GM19468 (cell line): ENCODE data around the gene CTIF.

ENCODE experiments used
- ATAC-seq: cut with Tn5 transposase; IDR thresholded peaks from one replicate; pipeline ENCODE4 v1.9.1; 2021; ENCODE audit warnings: mild to moderate bottlenecking, moderate library complexity, moderate number of reproducible peaks; ENCODE audit not compliant: unreplicated experiment; ENCODE audit errors: extremely low read depth

The CTIF gene

DNA sequence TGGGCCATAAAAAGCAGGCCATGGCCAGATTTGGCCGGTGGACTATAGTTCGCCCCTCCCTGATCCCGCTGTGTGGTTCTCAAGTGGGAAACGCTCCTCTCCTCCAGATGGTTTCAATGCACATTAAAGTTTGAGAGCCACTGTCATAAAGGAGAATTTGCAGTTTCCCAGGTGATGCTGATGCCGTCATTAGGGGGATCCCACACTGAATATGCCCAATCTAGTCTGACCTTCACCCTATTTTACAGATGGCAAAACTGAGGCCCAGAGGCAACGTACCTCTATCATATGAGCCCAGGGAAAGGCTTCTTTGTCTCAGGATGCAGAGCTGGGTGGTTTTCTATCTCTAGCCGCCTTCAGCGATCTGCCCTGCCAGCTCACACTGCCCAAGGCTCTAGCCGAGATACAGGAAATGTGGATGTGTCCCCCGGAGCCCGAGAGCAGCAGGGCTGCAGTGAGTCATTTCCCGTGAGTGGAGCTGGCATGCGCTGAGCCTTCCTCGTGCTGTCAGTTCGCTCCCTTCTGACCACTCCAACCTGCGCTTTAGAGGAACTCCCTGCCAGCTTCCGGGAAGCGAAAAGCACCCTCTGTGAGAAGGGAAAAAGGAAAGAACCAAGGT lies 295.7 kb downstream of the CTIF start:
- no peak for ATAC-seq

DNA sequence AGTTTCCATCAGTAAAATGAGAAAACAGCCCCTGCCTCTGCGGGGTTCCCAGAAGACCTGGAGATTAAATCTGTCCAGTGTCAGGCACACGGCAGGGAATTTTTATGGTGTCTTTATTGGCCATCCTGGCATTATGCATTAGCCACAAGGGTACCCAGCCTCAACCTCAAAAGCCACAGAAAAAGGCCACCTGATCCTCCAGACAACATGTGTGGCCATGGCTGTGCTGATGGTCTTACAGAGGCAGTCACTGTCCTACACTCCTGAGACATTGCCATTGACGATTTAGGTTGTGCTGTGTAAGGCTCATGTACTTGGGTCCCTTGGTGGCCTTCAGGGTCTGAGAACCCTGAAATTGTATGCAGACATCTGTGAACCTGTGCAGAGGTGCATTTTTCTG lies 296.3 kb downstream of the CTIF start:
- no peak for ATAC-seq

DNA sequence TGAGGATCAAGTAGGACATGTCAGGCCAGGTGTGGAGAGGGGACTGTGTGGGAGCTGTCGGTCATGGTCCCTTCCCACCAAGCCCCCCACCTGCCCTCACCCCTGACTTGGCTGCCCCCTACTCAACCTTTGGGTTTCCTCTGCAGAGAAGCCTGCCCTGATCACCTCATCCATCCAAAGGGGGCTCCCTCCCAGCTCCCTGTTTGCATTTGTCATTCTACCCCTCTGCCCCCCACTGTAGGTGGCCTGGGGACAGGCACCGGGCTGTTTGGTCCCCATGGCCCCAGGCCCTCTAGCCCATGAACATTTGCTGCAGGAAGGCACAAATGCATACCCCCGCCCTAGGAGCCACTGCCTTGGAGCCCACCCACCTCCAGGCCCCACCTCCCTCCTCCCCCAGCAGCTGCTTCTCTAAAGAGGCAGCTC lies 296.9 kb downstream of the CTIF start:
- no peak for ATAC-seq

DNA sequence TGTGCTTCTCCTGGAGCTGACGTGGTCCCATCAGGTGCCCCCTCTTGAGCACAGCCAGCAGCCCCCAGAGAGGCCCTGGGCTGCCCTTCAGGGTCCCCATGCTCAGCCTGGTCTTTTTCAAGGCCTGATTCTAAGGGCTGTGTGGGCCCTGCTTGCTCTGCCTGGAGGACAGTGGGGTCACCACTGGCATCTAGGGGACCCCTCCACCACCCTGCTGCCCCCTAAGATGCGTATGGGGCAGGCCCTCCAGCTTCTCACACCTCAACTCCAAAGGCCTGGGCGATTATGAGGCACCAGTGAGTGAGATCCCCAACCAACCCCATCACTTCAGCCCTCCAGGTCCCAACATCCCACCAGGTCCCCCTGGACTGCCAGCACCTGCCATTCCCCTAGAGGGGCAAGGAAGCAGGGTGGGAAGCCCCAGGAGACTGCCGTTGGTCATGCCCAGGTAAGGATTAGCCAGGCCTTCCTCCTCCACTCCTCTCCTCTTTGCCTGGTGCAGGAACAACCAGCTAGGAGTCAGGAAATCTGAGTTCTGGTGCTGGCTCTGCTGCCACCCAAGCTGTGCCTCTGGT lies 297.5 kb downstream of the CTIF start:
- ATAC-seq: no peak

DNA sequence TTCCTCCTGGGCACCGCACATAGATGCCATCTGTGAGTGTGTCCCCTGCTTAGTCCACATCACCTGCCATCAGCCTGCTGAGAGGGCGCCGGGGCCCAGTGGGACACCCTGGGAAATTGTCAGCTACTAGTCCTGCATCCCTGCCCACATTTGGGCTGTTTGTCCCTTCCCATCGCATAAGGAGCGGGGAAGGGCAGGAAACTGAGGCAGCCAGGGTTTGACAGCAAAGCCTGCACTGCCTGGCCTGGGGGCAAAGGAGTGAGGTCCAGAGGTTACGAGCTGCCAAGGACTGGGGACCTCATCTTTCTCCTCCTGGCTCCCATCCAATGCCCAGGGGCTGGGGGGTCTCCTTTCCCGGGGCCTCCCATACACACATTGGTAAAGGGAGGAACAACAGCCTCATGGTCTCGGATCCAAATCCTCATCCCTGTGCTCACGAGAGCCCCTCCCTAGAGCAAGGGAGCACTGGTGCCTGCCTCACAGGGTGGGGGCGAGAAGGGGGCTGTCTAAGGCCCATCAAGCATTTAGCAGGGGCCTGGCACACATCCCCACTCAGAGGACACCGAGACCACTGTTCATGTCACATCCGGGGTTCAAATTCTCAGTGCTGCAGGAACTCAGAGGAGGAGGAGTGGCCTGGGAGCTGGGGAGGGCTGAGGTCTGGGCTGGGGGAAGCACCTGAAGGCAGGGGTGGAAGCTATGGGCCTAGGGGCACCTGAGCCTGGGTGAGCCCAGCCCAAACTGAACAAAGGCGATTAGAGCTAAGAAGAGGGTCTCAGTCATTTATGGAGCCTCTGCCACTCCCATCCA lies 298.2 kb downstream of the CTIF start:
- ATAC-seq: no peak

DNA sequence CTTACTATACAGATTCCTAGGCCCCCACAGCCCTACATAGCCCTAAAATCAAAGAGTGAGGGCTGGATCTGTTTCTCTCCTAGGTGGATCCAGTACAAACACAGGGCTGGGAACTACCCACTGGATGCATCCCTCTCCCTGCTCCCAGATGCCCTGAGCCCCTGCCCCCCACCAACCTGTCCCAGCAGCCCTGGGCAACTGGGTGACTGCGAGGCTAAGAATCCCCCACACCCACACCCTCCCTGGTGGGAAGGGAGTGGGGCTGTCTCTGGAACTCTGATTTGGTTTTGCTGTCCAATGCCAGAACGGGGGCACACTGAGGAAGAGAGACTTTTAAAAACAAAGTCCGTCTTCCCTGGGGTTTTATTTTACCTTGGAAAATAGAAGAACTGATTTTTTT lies 298.8 kb downstream of the CTIF start:
- no peak for ATAC-seq

DNA sequence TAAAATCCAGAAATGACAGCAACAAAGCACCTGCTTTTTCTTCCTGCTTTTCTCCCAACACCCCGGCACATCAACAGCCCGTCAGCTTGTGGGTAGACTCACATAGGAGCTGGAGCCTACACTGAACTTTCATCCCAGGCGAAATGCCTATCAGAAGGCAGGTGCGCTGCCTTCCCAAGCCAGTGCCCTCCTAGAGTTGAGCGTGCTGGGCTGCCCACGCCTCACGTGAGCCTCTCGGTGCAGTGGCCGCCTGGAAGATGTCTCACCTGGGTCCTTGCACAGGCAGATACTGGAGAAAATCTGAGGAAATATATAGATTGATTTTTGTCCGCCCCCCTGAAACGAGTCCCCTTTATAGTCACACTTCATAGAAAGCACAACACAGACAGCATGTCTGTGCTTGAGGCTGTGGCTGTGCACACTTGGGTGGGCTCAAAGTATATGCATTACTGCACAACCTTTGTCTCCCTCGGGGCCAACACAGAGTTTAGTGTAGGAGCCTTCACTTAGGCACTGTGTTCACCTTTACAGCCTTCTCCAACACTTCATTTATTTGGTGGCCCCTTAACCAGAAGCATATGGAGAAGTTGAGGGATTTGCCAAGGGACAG lies 299.4 kb downstream of the CTIF start:
- no peak for ATAC-seq

DNA sequence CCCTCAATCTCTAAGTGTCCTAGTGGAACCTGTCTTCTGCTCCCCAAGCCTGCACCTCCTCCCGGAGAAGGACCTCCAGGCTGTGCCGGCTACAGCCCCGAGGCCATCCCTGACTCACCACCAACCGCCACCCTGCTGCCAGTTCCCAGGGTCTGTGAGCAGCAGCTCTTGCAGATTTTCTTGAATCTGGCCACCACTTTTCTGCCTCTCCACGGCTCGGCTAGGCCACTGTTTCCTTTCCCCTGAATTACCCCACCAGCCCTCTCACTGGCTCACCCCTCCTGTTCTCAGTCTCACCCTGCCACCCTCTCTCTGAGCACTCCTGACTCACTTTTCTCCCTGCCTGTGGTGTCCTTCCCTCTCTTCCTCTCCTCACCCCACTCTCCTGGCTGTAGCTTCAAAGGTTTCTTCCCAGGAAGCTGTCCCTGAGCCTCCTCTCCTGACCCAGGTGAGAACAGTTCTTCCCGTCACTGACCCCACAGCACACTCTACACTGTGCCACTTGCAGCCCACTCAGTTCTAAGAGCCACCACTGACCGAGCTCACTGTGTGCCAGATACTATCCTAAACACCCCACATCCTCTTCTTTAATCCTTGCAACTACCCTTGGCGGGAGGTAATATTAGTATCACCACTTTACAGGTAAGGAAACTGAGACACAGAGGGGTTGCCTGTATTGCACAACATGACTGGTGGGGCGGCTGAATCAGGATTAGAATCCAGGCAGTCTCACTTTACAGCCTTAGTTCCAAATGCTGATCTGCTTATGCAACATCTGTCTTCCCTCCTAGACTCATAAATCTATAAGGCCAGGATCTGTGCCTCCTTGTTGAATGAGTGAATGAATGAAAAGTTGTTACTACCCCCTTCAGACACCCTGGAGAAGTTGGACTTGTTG lies 300.3 kb downstream of the CTIF start:
- ATAC-seq: no peak

DNA sequence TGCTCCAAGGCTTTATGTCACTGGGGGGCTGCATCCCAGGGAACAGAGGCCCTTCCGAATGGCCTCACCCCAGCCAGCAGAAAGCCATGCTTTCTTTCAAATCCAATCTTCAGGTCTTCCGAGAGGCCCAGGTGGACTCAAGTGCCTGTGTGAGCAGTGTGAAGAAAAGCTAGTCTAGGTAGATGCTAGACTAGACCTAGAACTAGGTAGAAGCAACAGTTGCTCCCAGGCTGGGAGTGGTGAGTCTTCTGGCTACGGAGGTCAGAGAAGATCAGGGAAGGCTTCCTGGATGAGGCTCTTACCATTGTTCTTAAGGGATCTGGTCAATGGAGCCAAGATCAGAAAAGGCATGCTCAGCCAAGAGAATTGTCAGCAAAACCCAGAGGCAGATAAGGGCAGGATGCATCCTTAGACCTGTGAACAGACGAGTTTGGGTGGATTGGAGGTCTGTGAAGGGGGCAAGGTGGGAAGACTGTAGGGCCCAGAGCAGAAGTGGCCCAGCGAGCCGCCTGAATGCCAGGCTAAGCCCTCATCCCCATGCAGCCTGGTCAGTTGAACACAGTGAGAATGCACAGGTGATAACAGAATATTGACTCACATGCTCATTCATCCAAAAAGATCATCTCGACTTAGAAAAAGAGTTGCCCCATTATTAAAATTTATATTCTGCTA lies 301.1 kb downstream of the CTIF start:
- no peak for ATAC-seq

DNA sequence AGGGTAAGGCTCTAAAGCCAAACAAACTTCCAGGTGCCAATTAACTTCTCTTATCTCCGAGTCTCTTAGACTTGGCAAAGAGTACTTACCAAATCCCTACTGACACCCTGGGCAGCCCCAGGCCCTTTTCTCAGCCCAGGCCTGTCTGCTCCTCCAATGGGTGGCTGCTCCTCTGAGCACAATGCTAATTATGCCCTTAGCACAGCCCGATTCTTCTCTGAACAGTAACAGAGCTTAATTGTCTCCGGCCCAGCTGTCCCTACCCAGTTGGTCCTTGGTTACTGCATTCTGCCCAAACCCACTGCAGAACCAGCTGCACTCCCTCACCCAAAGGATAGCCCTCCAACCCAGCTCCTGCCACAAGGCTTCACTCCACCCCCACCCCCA lies 301.7 kb downstream of the CTIF start:
- no peak for ATAC-seq

DNA sequence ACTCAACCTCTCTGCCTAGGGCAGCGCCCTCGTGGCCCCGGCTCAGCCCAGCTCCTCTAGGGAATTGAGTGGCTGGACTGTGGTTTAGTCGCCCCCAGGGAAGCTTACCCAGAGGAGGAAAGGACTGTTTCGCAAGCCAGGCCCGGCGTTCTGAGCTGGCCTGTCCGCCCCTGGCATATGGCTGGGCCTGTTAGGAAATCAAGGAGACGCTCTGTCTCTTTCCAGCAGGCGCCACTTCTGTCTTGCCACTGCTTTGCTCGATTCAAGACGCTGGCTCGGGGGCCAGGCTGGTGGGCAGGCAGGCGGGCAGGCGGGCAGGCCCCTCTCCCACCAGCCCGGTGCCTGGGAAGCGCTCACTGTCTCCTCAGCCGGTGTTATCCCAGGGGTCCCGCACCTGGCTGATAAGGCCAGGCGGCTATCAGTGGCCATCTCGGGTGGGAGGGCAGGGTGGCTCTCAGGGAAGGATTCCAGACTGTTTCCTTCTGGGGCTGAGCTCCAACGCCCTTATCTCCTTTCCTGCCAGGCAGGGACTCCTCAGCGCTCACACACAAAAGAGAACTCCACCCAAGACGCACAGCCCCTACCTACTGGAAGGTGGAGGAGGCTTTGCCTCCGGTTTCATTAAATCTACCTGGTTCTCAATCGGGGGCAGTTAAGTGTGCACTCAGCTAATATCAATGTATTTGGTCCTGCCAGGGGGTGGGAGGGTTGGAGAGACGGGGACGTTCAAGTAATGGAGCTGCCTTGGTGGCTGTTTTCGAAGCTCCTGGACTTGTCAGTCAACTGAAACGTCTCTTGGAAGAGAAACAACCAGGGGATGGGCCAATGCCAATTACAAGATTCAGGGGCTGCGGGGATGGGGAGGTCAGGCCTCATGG lies 302.8 kb downstream of the CTIF start:
- ATAC-seq: no peak

DNA sequence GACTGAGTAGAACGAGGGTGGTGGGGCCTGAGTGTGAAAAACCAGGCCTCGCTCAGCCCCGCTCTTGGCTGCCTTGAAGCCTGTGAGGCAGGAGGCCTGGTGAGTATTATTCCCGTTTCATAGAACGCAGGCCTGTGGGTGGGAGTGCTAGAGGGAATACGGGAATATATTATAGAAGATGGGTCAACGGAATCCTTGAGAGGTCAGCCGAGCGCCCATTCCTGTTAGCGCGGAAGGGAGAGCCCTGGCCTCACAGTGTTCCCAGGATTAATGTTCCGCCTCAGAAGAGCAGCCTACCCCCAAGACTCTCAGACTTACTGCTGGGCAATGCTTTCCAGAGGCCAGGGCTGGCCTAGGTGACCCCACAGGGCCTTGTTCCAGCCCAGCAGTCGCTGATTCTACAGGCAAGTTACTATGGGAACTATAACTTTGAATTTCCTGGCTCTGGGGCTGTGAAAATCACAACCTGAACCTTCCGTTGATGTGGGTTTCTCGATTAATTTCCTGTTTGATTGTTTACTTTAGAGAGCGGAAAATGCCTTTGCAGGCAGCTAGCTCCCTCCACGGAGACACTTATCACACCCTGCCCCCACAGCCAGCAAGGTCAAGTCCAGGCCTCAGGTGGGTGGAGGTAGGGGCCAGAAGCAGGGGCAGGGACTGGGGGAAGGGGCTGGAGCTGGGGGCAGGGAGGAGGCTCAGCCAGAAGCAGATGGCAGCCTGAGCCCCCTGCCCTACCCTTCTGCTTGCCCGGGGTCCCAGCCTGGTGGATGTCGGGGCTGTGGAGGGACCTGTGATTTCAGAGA lies 303.6 kb downstream of the CTIF start:
- ATAC-seq: no peak

DNA sequence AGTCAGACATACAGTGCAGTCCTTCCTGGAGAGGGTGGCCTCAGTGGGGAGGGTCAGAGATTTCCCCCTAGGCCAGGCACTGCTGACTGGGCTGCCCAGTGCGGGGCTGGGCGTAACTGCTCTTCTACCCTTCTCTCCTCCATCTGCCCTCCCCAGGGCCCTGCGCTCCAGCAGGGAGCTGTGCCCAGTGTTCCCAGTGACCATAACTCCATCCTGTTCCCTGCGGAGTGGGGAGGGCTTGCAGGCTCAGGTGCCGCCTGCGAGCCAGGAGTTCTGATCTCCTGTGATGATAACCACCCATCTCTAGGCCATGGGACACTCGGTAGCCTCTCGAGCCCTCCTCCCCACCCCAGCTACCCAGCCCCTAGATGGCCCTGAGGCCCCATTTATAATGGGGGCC lies 304.3 kb downstream of the CTIF start:
- no peak for ATAC-seq

DNA sequence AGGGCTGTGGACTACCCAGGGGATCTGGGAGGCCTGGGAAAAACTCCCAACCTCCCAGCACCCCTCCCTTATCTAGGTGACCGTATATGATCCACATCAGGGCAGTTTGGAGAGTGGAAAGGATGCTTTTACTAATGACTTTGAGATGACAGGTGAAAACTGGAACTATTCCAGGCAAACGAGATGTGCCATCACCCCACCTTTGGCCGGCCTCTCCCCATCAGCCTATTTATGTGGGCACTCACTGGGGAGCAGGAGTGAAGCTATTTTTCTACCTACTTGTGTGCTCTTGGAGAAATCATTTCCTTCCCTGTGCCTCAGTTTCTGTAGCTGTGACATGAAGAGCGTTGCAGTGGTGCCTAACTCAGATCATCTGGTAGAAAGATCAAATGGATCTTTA lies 304.8 kb downstream of the CTIF start:
- ATAC-seq: no peak

DNA sequence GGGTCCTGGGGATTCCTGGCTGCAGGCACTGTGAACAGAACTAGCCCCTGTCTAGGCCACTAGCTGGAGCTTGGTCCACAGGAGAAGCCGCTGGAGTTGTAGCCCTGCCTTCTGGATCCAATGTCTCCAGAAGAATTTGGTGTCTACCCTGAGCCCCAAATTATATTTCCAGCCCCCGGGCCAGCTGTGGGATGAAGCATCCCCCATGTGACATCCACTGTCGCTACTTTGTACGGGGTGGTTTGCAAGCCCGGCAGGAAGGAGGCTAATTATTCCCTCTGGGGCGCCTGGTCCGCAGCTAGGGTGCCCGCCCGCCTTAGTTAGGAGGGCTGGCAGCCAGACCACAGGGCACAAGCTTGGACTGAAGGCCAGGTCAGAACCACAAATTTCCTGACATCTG lies 305.4 kb downstream of the CTIF start:
- no peak for ATAC-seq

DNA sequence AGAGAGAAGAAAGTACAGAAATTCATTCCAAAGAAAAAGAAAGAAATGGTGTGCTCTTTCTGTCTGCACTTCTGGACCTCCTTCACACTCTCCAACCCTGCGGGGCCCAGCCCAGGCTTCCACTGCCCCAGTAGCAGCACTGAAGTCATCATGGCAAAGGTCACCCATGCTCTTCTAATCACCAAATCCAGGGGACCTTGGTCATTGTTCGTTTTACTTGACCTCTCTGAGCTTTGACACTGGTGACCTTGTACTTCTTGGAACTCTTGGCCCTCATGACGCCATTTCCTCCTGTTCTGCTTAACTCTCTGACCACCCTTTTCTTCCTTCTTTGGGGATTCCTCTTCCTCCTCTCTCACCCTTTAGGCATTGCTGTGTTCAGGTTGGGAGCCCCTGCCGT lies 306.3 kb downstream of the CTIF start:
- no peak for ATAC-seq

DNA sequence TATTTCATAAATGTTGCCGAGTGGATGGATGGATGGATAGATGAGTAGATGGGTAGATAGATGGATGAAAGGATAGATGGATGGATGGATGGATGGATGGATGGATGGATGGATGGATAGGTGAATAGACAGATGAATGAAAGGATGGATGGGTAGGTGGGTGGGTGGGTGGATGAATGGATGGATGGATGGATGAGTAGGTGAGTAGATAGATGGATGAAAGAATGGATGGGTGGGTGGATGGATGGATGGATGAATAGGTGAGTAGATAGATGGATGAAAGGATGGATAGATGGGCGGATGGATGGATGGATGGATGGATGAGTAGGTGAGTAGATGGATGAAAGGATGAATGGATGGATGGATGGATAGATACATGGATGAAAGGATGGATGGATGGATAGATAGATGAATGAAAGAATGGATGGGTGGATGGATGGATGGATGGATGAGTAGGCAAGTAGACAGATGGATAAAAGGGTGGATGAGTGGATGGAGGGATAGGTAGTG lies 307.6 kb downstream of the CTIF start:
- ATAC-seq: no peak
